Measurements from ENCODE around the gene METTL23. TPM values are rescaled to one million over a fixed set of nuclear protein-coding genes. Genes with fewer than 3 reads are reported as not detected.
A peak's percentile ranks its signal among the peaks of the same experiment; 100 is the strongest.

The METTL23 gene
- total RNA-seq, 3 donors from 2014 or later, result 22.5 to 30.4 (median 28.7) TPM

GRCh38 chr17:76733618-76733957, 6.9 kb downstream of the METTL23 start:
- peaks cover 16% of the 10 kb centered on the region for H3K4me1 ChIP-seq (ENCODE audit: low read depth)
- no peak for TF ChIP-seq CTCF (IDR thresholded peaks at IDR 0.05)
- intact Hi-C loops (cut with DNase I, micrococcal nuclease), result no loop called here
- no peak for DNase-seq
- H3K36me3 ChIP-seq (ENCODE audit: low read depth), result no peaks in the 10 kb centered on the region
- H3K4me3 ChIP-seq, result no peak overlapping the region
- no peak for ATAC-seq
- no peaks in the 10 kb centered on the region for H3K9me3 ChIP-seq

DNA sequence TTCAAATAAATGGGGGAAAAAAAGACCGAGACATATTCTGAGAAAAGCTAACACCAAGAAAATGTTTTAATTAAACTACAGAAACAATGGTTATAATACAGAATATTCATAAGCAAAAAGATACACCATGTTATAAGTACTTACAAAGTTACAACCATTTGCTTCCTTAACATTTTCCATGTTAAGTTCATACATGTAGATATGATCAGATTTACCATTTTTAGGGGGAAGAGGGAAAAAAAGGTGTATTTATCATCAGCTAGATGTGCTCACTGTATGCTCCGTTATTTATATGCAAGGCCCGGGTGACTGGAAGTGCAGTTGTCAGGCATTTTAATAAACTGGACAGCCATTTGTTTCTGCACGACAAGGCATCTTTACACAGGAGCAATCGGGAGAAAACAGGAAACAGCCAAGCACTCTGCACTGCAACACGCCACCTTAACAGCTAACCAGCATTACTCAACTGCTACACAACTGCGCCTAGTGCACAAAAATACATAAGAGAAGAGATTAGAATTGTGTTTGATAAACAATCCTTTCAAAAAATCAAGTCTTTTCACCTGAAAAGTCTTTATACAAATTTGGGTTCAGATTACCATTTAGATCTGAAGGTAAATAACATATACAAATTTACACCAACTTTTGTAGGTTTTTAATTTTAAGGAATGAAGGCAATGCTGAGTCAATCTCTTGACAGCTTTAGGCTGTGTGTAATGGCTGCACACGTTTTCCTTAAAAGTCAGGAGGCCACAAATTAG, 7.6 kb downstream of the METTL23 start:
- peaks cover 21% of the 10 kb centered on the region for H3K4me1 ChIP-seq (ENCODE audit: low read depth)
- no peak for TF ChIP-seq CTCF (IDR thresholded peaks at IDR 0.05)
- H3K4me3 ChIP-seq, result no peak overlapping the region
- DNase-seq, result no peak
- intact Hi-C loops (cut with DNase I, micrococcal nuclease), result no loop called here
- H3K9me3 ChIP-seq, result no peaks in the 10 kb centered on the region
- no peaks in the 10 kb centered on the region for H3K36me3 ChIP-seq (ENCODE audit: low read depth)
- no peak for ATAC-seq

GRCh38 chr17:76735006-76735405, 8.4 kb downstream of the METTL23 start:
- no peaks in the 10 kb centered on the region for H3K36me3 ChIP-seq (ENCODE audit: low read depth)
- ATAC-seq, result no peak
- TF ChIP-seq CTCF (IDR thresholded peaks at IDR 0.05), result no peak
- H3K4me1 ChIP-seq (ENCODE audit: low read depth), result peaks cover 26% of the 10 kb centered on the region
- H3K4me3 ChIP-seq, result no peak overlapping the region
- no peak for DNase-seq
- no peaks in the 10 kb centered on the region for H3K9me3 ChIP-seq
- intact Hi-C loops (cut with DNase I, micrococcal nuclease), result no loop called here

DNA sequence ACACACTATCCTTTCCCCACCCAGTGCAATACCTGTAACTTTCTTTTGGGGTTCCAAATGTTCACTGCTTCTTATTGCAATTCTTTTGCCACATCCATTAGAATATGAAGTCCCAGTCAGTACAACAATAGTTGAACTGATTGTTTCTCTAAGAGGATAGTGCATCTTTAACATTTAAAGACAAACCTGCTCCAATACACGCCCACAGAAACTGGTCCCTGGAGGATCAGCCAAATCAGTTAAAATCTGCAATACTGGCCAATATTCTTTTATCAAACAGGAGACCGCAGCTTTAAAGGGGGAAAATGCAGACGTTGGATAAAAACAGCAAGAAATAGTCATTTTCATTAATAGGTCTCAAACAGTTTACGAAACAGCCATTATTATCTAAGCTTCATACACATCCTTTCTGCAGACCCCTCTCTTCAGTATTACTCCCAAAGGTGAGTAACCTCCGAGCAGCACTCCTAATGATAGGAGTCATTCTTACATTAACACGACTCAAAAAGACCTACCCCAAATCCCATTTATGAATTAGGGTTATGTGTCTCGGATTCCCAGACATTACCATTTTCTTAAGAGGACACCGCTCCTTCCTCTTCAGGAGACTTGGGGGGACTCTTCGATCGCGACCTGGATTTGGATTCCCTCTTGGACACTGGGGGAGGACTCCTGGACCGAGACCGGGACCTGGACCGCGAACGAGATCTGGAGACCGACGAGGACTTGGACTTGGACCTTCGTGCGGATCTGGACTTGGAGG, 9.1 kb downstream of the METTL23 start:
- DNase-seq (no peak), ATAC-seq (no peak)
- no peaks in the 10 kb centered on the region for H3K9me3 ChIP-seq
- H3K36me3 ChIP-seq (ENCODE audit: low read depth), result no peaks in the 10 kb centered on the region
- intact Hi-C loops (cut with DNase I, micrococcal nuclease), result no loop called here
- TF ChIP-seq CTCF (IDR thresholded peaks at IDR 0.05), result no peak
- peaks cover 26% of the 10 kb centered on the region for H3K4me1 ChIP-seq (ENCODE audit: low read depth)
- peak overlapping the region; percentile 97 for H3K4me3 ChIP-seq

DNA sequence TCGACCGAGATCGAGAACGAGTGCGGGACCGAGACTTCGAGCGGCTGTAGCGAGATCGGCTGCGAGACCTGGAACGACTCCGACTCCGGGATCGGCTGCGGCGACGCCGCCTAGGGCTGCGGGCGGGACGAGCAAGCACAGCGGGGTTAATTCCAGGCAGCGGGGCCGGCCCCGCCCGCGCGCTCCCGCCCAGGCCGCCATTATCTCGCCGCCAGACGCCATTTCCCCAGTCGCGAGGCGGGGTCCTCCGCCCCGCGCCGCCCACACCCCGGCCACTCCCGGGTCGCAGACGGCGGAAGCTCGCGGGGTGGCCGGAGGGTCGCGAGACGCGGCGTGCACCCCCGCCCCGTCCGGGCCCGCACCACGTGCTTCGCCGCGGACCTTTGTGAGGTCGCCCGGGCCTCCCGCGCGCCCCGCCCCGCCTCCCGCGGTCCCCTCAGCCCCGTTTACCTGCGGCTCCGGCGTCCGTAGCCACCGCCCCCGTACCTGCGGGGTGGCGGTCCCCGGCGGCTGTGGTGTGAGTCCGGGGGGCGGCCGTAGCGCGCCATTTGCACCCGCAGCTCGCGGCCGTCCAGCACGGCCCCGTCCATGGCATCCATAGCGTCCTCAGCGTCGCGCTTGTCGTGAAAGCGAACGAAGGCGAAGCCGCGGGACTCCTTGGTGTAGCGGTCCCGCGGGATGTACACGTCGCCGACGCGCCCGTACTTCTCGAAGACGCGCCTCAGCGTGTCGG, 9.9 kb downstream of the METTL23 start:
- intact Hi-C loops (cut with DNase I, micrococcal nuclease), result no loop called here
- peak overlapping the region; percentile 97 for H3K4me3 ChIP-seq
- ATAC-seq (peak; percentile 56), DNase-seq (peak; percentile 83 to 89 (median 88))
- H3K4me1 ChIP-seq (ENCODE audit: low read depth), result peaks cover 26% of the 10 kb centered on the region
- H3K9me3 ChIP-seq, result no peaks in the 10 kb centered on the region
- peak; percentile 35 for TF ChIP-seq CTCF (IDR thresholded peaks at IDR 0.05)
- no peaks in the 10 kb centered on the region for H3K36me3 ChIP-seq (ENCODE audit: low read depth)
